Breast epithelium (tissue), 3 donors: ENCODE data around the gene ALPI.

ENCODE experiments used
- CTCF ChIP-seq, 3 donors: fragments of 450-650 bp; IDR thresholded peaks; one replicate each; pipeline ENCODE4 v1.5.1; 2016 to 2017; ENCODE audit warnings: antibody characterized with exemption in 3 of 3, mild to moderate bottlenecking in 3 of 3, moderate library complexity in 3 of 3
- POLR2AphosphoS5 ChIP-seq, 3 donors: sonication (generic); formaldehyde crosslinking; IDR thresholded peaks; one replicate each; pipeline ENCODE4 v1.6.1; 2017; ENCODE audit warnings: antibody characterized with exemption in 3 of 3

DNA sequence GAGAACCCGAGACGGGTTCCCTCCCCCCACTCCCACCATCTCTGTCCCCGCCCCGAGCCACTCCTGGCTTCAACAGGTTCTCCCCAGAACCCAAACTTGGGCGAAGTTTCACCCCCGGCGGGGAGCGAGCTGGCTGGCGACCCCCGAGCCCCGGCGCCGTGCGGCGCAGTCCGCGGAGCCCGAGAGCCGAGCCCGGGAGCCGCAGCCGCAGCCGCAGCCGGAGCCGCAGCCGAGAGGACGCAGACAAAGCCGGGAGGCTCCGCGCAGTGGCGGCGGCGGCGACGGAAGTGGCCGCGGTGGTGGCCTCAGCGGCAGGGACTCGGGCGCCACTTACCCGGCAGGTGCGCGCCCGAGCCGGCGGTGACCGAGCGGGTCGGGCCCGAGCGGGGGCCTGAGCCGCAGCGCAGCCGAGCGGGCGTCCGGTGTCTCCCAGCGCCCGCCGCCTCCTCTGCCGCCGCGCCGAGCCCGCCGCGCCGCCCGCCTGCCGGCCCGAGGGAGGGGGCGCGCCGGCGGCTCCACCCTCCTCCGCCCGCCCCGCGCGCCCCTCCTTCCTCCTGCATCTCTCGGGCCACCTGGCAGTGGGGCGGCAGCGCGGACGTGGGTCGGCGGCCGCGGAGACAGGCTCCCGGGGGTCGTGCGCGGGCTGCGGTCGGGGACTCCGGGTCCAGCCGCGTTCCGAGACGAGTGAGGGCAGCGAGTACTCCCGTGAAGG lies 31.6 kb downstream of the ALPI start, which contains the start of gene ECEL1:
- TF ChIP-seq CTCF (IDR thresholded peaks at IDR 0.05), result no peak
- TF ChIP-seq POLR2AphosphoS5 (IDR thresholded peaks at IDR 0.05), result no peak
